Adipose tissue (tissue), 3 donors: ENCODE data around the gene EYA3. TPM values are rescaled to one million over a fixed set of nuclear protein-coding genes. Genes with fewer than 3 reads are reported as not detected.

Source experiments
- H3K27ac ChIP-seq: one replicate; pipeline ENCODE4 v1.5.1; 2013; ENCODE audit warnings: low read depth, low read length
- WGBS, 3 donors: extraction: QIAGEN DNeasy Blood & Tissue Kit; methylation state at CpG; one replicate each; pipeline ENCODE4 v1.1.7; 2013; 5-methylcytosine and 5-hydroxymethylcytosine counted together
- polyA plus RNA-seq, 3 donors: library from polyadenylated mRNA; stranded (reverse); fragments of 200-250 nt; gene quantifications; one replicate each; pipeline ENCODE4 v1.2.3, GENCODE V29; 2013
- donor health status: healthy with polysubstance abuse.
- donor health status: Bipolar disorder and iron deficiency.
- donor health status: healthy.

Gene EYA3
- polyA plus RNA-seq, 3 donors = 3.2 to 5.1 (median 4.2) TPM

DNA sequence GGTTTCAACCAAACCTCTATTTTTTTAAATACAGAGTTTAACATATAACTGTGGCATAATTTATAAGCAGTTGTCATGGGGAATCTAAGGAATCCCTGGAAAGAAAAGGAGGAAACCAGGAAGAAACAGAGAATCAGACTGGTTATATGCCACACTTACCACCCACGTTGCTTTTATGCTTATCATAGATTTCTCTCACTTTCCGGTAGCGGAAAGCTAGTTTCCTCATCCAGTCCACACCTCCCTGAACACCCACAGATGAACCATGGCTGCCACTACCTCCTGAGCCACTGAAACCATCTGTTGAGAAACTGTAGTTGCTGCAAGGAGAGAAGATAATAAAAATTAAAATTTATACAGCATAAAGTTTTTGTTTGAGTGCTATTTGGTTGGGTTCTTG, 95.2 kb downstream of the EYA3 start:
- WGBS, 3 donors = 46 to 80% (median 46%) methylated on average over 3 of the region's 3 CpGs
- no peak overlapping the region for H3K27ac ChIP-seq

DNA sequence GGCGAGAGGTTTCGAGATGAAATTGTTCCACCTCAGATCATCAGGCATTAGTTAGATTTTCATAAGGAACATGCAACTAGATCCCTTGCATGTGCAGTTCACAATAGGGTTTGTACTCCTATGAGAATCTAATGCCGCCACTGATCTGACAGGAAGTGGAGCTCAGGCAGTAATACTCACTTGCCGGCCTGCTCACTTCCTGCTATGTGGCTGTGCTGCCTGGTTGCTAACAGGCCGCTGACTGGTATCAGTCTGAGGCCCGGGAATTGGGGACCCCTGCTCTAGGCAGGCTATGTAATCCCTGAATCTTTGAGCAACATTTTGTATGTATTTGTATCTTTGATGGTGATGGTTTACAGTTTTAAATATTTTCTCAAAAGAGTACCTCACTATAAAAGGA, 96.1 kb downstream of the EYA3 start:
- no peak overlapping the region for H3K27ac ChIP-seq

DNA sequence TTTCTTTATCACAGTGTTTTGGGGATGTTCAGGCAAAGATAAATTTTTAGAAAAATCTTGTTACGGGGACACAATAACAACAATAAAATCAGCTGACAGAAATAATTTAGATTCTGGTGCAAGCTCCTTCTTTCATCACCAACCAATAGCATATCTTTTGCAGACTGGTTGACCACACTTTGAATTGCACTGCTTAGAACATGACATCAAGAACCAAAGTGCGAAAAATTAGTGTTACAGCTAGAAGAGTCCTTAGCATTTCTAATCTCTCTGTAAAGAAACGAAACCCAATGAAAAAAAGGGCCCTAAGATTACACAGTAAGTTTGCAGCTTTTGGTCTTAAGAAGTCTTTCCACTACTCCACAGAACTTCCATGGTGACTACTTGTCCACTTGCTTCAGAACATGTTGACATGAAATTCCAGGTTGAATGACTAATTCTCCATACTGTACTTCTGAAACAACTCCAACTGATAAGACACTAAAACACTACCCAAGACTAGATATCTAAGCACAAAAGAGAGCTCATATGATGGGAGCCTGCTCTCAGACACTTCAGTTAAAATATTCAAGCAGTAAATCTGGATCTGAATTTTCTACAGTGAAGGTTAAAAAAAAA, 97.4 kb downstream of the EYA3 start:
- 93 to 98% (median 95%) methylated on average over 3 of the region's 3 CpGs for whole genome bisulfite sequencing, 3 donors

More for the DNA sequence above, 96.1 kb downstream of the EYA3 start:
- WGBS, 3 donors = 53 to 73% (median 54%) methylated on average over 6 of the region's 6 CpGs

GRCh38 chr1:27981145-27981544, 107.3 kb downstream of the EYA3 start:
- 77 to 85% (median 78%) methylated on average over 3 of the region's 3 CpGs for WGBS, 3 donors
- H3K27ac ChIP-seq = no peak overlapping the region

More for the DNA sequence above, 97.4 kb downstream of the EYA3 start:
- H3K27ac ChIP-seq = no peak overlapping the region

- H3K27ac ChIP-seq = no peak overlapping the region
- 74 to 91% (median 88%) methylated on average over 1 of the region's 1 CpG for WGBS, 3 donors
Measured at GRCh38 chr1:27980216-27980845, 108.1 kb downstream of the EYA3 start.

GRCh38 chr1:27979859-27980201, 108.6 kb downstream of the EYA3 start:
- no peak overlapping the region for H3K27ac ChIP-seq
- 8 to 17% (median 14%) methylated on average over 2 of the region's 2 CpGs for WGBS, 3 donors

DNA sequence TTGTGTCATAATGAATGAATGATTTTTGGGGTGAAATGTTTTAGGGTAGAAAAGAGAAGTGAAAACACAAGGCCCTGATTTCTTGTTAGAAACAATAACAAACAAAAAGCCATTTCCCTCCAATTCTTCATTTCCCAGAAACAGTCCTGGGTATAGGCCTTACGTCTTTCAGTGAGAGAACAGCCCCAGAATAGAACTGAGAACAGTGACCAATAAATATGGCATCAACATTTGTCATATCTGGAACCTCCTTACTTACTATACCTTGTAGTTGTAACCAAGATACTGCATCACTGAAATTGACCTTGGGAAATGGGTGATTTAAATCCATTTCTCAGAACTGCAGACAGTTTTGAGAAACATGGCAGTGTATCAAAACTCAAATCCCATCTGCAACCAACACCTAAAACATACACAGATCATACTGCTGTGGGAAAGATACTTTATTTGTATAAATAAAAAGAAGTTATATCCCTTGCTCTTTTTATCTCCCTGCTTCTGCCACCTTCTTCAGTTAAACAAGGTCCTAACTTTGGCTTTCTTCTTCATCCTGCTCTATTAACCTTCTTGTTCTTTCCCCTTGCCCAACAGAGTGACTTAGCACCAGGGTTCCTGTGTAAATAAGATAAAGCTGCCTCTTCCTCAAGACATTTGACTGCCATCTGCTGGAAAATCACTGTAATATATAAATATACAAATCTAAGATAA, 109.1 kb downstream of the EYA3 start:
- 71 to 92% (median 73%) methylated on average over 1 of the region's 1 CpG for WGBS, 3 donors
- no peak overlapping the region for H3K27ac ChIP-seq

- no peak overlapping the region for H3K27ac ChIP-seq
Measured at GRCh38 chr1:27974417-27974781, 114.0 kb downstream of the EYA3 start.

DNA sequence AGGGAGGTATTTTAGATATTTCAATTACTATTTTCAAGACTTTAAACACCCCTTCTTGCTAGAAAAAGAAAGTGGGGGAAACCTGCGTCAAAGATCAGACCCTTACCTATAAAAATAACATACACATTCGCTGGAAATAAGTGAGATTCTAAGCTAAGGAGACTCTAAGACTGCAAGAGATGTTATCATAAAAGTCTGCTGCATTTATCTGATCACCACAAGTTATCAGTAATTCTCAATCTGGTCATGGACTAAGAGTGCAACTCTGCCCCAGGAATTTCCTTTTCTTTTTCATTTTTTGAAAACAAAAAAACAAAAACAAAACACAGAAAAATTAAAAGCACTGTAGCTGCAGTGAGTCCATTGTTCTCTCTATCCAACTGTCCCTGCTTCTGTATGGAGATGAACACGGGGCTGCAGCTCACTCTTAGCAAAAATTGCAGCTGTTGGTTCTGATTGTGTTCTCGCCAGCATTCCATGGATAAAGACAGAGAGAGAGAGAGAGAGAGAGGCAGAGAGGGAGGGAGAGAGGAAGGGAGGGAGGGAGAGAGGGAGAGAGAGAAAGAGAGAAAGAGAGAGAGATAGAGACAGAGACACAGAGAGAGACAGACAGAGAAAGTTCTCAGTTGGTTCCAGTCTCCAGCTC, 114.5 kb downstream of the EYA3 start:
- H3K27ac ChIP-seq = no peak overlapping the region
- 73 to 91% (median 82%) methylated on average over 4 of the region's 4 CpGs for WGBS, 3 donors

DNA sequence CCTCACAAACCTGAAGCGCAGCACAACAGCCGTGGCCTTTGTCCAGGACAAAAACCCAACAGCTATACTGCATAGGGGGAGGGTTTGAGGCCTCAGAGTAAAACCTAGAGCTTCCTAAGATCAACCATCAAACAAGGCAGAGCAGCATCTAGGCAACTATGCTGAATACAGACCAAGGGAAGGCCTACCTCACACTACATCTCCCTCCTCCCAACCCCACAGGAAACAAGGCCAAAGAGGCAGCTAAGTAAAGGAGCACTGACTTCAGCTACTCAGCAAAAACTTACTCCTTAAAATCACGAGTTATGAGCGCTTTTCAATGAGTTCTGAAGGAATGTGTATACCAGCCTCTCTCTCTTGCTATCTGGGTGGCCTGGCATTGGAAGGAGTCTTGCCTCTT, 116.3 kb downstream of the EYA3 start:
- H3K27ac ChIP-seq = no peak overlapping the region
- 71 to 92% (median 86%) methylated on average over 4 of the region's 4 CpGs for WGBS, 3 donors

GRCh38 chr1:27971674-27972073, 116.7 kb downstream of the EYA3 start:
- no peak overlapping the region for H3K27ac ChIP-seq

DNA sequence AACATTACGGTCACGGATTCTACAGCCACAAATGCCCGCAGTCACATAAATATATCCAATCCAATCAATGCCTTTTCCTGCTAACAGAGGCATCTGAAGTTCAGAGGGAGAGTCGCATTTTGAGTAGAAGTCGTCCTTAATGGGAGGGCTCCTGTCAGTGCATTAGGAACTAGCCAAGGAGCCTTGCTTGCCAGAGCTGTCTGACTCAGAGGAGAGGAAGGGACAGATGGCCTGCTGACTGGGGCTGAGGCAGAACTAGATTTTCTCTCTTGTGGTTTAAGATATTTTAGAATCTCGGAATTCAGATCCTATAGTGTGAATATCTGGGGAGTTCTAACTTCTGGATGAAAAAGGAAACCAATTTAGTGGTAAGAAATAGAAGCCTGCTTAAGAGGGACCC, 118.0 kb downstream of the EYA3 start:
- H3K27ac ChIP-seq = no peak overlapping the region
- WGBS, 3 donors = 73 to 84% (median 74%) methylated on average over 6 of the region's 6 CpGs

DNA sequence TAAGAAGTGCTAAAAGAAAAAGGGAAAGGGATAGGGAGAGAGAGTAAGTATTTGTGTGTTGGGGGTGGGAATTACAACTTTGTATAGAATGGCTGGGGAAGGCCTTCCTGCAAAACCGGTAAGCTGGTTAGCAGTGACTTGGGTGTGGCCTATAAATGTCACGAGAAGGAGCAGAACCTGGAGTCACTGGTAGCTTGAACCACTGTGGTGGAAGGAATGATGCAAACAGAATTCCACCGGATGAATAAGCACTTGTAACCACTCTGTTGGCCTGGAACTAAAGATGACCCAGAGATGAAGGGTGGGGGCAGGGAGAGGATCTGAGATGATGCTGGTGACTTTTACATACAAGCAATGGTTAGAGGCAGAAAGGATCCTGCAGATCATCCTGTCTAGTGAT, 119.7 kb downstream of the EYA3 start:
- H3K27ac ChIP-seq = no peak overlapping the region
- WGBS, 3 donors = 57 to 69% (median 63%) methylated on average over 3 of the region's 3 CpGs

- no peak overlapping the region for H3K27ac ChIP-seq
- WGBS, 3 donors = 84 to 90% (median 89%) methylated on average over 4 of the region's 4 CpGs
Measured at GRCh38 chr1:27967884-27968466, 120.4 kb downstream of the EYA3 start.

DNA sequence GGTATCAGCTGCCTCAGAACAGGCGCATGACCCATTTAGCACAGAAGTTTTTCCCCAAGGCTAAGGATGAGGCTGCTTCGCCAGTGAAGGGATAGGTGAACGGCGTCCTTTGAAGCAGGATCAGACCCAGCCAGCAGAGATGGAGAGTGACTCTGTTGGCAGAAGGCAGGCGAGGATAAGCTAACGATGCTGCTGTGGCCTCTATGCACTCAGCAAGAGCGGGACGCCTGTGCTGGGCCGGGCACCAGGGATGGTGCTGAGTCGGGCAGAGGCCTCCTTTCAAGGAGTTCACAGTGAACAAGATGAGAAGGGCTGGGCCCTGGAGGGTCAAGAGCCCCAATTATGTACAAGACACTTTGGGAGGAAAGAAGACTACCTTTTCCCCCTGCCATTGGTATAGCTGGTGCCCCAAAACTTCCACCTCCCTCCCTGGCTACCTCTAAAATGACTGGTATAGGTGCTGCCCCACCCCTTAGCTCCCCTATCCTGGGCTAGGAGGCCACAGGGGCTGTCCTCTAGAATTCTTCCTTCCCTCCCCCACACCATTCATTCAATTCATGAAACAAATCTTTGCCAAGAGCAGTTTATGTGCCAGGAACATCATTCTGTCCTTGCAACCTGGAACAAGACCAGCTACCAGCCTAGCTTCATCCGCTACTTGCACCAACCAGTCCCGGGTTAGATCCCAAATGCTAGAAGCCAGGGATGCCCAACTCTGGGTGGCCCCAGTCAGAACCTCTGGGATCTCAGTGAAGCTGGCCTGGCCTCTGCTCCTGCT, 121.1 kb downstream of the EYA3 start:
- no peak overlapping the region for H3K27ac ChIP-seq

DNA sequence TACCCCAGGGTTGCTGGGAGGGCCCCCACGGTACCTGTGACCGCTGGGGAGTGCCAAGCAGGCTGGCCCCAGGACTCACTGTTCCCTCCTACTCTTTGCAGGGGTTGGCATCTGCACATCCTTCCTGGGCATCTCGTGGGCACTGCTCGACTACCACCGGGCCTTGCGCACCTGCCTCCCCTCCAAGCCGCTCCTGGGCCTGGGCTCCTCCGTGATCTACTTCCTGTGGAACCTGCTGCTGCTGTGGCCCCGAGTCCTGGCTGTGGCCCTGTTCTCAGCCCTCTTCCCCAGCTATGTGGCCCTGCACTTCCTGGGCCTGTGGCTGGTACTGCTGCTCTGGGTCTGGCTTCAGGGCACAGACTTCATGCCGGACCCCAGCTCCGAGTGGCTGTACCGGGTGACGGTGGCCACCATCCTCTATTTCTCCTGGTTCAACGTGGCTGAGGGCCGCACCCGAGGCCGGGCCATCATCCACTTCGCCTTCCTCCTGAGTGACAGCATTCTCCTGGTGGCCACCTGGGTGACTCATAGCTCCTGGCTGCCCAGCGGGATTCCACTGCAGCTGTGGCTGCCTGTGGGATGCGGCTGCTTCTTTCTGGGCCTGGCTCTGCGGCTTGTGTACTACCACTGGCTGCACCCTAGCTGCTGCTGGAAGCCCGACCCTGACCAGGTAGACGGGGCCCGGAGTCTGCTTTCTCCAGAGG, 121.9 kb downstream of the EYA3 start:
- 93 to 95% (median 94%) methylated on average over 24 of the region's 24 CpGs for WGBS, 3 donors
- H3K27ac ChIP-seq = no peak overlapping the region

More for the DNA sequence above, 121.1 kb downstream of the EYA3 start:
- WGBS, 3 donors = 90 to 95% (median 95%) methylated on average over 12 of the region's 12 CpGs

DNA sequence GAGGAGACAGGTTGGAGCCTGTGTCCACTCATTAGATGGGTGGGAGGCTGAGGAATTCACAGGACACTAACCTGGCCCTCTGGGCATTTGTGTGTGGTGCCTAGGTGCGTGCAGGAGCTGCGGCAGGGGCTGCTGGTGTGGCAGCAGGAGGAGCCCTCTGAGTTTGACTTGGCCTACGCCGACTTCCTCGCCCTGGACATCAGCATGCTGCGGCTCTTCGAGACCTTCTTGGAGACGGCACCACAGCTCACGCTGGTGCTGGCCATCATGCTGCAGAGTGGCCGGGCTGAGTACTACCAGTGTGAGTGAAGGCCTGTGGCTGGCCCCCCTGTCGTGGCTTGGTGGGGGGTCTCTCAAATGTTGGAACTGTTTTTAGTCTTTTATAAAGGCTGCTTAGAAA, 125.0 kb downstream of the EYA3 start:
- WGBS, 3 donors = 92 to 95% (median 93%) methylated on average over 11 of the region's 11 CpGs
- H3K27ac ChIP-seq = no peak overlapping the region

GRCh38 chr1:27961646-27962221, 126.7 kb downstream of the EYA3 start:
- WGBS, 3 donors = 57 to 60% (median 60%) methylated on average over 4 of the region's 4 CpGs
- no peak overlapping the region for H3K27ac ChIP-seq
